HepG2 (cell line): ENCODE data around the gene ST3GAL2. TPM values are rescaled to one million over a fixed set of nuclear protein-coding genes. Genes with fewer than 3 reads are reported as not detected.

Experiments used
- BRCA1 ChIP-seq: sonication (generic); formaldehyde crosslinking; IDR thresholded peaks from 2 replicates; pipeline ENCODE4 v1.4.0; 2020; ENCODE audit warnings: missing genetic modification reagents
- CEBPZ ChIP-seq: IDR thresholded peaks from 2 replicates; pipeline ENCODE4 v1.6.1; 2012; ENCODE audit warnings: low read length, improper control_type of control experiment
- KDM1A ChIP-seq: IDR thresholded peaks from 2 replicates; pipeline ENCODE4 v1.6.1; 2016; ENCODE audit warnings: missing compliant biosample characterization
- KIAA2018 ChIP-seq: sonication (generic); formaldehyde crosslinking; IDR thresholded peaks from 2 replicates; pipeline ENCODE4 v1.5.0; 2020; ENCODE audit warnings: mild to moderate bottlenecking, missing genetic modification reagents, borderline replicate concordance
- MBNL3 ChIP-seq: fragments of 250-450 bp; sonication (Bioruptor Pico); conservative IDR thresholded peaks from 2 replicates; pipeline ENCODE4 v1.8.0; 2022; ENCODE audit warnings: mild to moderate bottlenecking, inconsistent platforms
- POGK ChIP-seq: sonication (generic); formaldehyde crosslinking; conservative IDR thresholded peaks from 2 replicates; pipeline ENCODE4 v1.8.0; 2022; ENCODE audit warnings: mild to moderate bottlenecking, moderate library complexity, missing genetic modification reagents
- PPARG ChIP-seq: conservative IDR thresholded peaks from 2 replicates; pipeline ENCODE4 v1.6.1; 2016; ENCODE audit warnings: missing biosample characterization, missing genetic modification reagents
- TBX2 ChIP-seq: sonication (generic); formaldehyde crosslinking; IDR thresholded peaks from 2 replicates; pipeline ENCODE4 v1.5.0; 2020; ENCODE audit warnings: missing genetic modification reagents, mild to moderate bottlenecking, borderline replicate concordance
- TEAD2 ChIP-seq: sonication (generic); formaldehyde crosslinking; IDR thresholded peaks from 2 replicates; pipeline ENCODE4 v1.9.0; 2021; ENCODE audit warnings: missing genetic modification reagents
- ZFP90 ChIP-seq: sonication (generic); formaldehyde crosslinking; IDR thresholded peaks from 2 replicates; pipeline ENCODE4 v1.8.0; 2022; ENCODE audit warnings: missing genetic modification reagents, mild to moderate bottlenecking, inconsistent platforms, borderline replicate concordance
- ZKSCAN1 ChIP-seq: fragments of 150-350 bp; IDR thresholded peaks from 2 replicates; pipeline ENCODE4 v1.6.1; 2014; ENCODE audit warnings: low read length
- ZNF30 ChIP-seq: sonication (generic); formaldehyde crosslinking; IDR thresholded peaks from 2 replicates; pipeline ENCODE4 v1.5.0; 2020; ENCODE audit warnings: mild to moderate bottlenecking, missing genetic modification reagents
- ZSCAN20 ChIP-seq: sonication (generic); formaldehyde crosslinking; IDR thresholded peaks from 2 replicates; pipeline ENCODE4 v1.4.0; 2020; ENCODE audit warnings: missing genetic modification reagents, mild to moderate bottlenecking, borderline replicate concordance
- polyA plus RNA-seq, 8 experiments: library from polyadenylated mRNA; depleted of rRNA in 3 of 8; stranded (reverse) in 7 of 8; unstranded in 1 of 8; fragments of >200 nt; fragmentation: Illumina TruSeq in 4 of 8; extraction: Trizol in 4 of 8; gene quantifications; 2 replicates each; pipeline versions ENCODE4 v1.2.1 to v1.2.3, GENCODE V29; 2011 to 2016; ENCODE audit warnings: low read depth in 4 of 8, missing spikeins in 1 of 8, mixed read lengths in 1 of 8; ENCODE audit not compliant: insufficient read depth in 1 of 8
- total RNA-seq, 5 experiments: library from RNA; depleted of rRNA; stranded (reverse); fragments of >200 nt; fragmentation: Illumina TruSeq; extraction: Trizol; gene quantifications; 2 replicates each; pipeline ENCODE4 v1.2.3, GENCODE V29; 2016; ENCODE audit warnings: low read depth in 1 of 5
- TF ChIP-seq, protein P1 (sequence below): IDR thresholded peaks from 2 replicates; pipeline ENCODE4 v1.6.1; 2016; ENCODE audit warnings: missing genetic modification reagents, missing compliant biosample characterization
- TF ChIP-seq, protein P2 (sequence below): sonication (generic); formaldehyde crosslinking; IDR thresholded peaks from 2 replicates; pipeline ENCODE4 v1.8.0; 2023; ENCODE audit warnings: mild to moderate bottlenecking, missing genetic modification reagents

ST3GAL2 gene
- total and polyA plus RNA-seq, 2 of the 13 experiments (the other 11 are each of a cell fraction or from before 2014, with no cell fraction given): 16.3 to 24.9 TPM

- TF ChIP-seq CEBPZ (no peak), PPARG (0 out of 2 replicates have a peak, but pooled peaks have one; percentile 46), TEAD2 (CRISPR knock-in tag) (no peak), KIAA2018 (CRISPR knock-in tag) (no peak), BRCA1 (CRISPR knock-in tag) (no peak), MBNL3 (CRISPR knock-in tag) (no peak), TBX2 (CRISPR knock-in tag) (peak; percentile 65), POGK (CRISPR knock-in tag) (0 out of 2 replicates have a peak, but pooled peaks have one; percentile 7), ZNF30 (CRISPR knock-in tag) (no peak), ZFP90 (CRISPR knock-in tag) (no peak), KDM1A (no peak), ZKSCAN1 (no peak), ZSCAN20 (CRISPR knock-in tag) (no peak)
- TF ChIP-seq, protein P1, sequence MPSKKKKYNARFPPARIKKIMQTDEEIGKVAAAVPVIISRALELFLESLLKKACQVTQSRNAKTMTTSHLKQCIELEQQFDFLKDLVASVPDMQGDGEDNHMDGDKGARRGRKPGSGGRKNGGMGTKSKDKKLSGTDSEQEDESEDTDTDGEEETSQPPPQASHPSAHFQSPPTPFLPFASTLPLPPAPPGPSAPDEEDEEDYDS (CRISPR knock-in tag): no peak
- TF ChIP-seq, protein P2, sequence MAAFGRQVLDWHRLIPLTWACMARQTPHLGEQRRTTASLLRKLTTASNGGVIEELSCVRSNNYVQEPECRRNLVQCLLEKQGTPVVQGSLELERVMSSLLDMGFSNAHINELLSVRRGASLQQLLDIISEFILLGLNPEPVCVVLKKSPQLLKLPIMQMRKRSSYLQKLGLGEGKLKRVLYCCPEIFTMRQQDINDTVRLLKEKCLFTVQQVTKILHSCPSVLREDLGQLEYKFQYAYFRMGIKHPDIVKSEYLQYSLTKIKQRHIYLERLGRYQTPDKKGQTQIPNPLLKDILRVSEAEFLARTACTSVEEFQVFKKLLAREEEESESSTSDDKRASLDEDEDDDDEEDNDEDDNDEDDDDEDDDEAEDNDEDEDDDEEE (CRISPR knock-in tag): no peak
Observed at GRCh38 chr16:70437017-70437581, 1.8 kb downstream of the ST3GAL2 start (continued).
